ENCODE data around the gene ADAMTS5. TPM values are rescaled to one million over a fixed set of nuclear protein-coding genes. Genes with fewer than 3 reads are reported as not detected.

Gene ADAMTS5
- total RNA-seq, 4 donors from 2014 or later = 6.6 to 12.9 (median 8.9) TPM

DNA sequence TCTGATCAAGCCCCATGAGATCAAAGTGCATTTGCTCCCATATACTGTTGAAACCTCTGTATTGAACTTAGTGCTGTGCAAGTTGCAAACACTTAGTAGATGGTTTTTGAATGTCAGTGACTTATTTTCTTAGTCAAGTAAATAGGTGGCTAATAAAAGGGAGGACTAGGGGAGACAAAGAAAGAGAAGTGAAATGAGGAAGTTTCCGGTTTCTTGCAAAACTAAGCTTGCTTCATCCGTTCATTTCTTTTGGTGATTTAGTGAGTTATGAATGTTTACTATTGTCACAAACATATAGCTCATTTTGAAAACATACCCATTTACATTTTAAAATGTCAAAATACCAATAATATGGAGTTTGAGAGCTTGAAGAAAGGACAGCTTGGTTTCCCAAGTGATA is 23.0 kb downstream of the ADAMTS5 start:
- Histone ChIP-seq H3K27me3 (no peaks in the 10 kb centered on the region), H3K36me3 (no peaks in the 10 kb centered on the region), H3K27ac (no peak overlapping the region), H3K4me1 (peaks cover 0 to 8% (median 2%) of the 10 kb centered on the region in 4 donors), H3K9me3 (no peaks in the 10 kb centered on the region), H3K4me3 (no peak overlapping the region)
- no peak for TF ChIP-seq EP300 (IDR thresholded peaks at IDR 0.05; ENCODE audit: low read depth)
- no peak for TF ChIP-seq POLR2A (IDR thresholded peaks at IDR 0.05)
- TF ChIP-seq POLR2AphosphoS5 (IDR thresholded peaks at IDR 0.05) = no peak
- TF ChIP-seq, protein P1, sequence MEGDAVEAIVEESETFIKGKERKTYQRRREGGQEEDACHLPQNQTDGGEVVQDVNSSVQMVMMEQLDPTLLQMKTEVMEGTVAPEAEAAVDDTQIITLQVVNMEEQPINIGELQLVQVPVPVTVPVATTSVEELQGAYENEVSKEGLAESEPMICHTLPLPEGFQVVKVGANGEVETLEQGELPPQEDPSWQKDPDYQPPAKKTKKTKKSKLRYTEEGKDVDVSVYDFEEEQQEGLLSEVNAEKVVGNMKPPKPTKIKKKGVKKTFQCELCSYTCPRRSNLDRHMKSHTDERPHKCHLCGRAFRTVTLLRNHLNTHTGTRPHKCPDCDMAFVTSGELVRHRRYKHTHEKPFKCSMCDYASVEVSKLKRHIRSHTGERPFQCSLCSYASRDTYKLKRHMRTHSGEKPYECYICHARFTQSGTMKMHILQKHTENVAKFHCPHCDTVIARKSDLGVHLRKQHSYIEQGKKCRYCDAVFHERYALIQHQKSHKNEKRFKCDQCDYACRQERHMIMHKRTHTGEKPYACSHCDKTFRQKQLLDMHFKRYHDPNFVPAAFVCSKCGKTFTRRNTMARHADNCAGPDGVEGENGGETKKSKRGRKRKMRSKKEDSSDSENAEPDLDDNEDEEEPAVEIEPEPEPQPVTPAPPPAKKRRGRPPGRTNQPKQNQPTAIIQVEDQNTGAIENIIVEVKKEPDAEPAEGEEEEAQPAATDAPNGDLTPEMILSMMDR (IDR thresholded peaks at IDR 0.05) = no peak
- no peak for DNase-seq
- intact Hi-C loops (cut with DNase I; ENCODE audit: low total_unique reads) (no loop called here), in situ Hi-C loops (cut with MboI; ENCODE audit: low pct_ligation_motif_present in 1 of 4, low pct_unique_long_range_greater_than_20kb in 1 of 4, low sequenced_read_pairs in 3 of 4) (no loop called here)
- 48 to 58% methylated on average over 2 of the region's 2 CpGs for WGBS, 2 donors (ENCODE audit: low coverage in 1 of 2)

DNA sequence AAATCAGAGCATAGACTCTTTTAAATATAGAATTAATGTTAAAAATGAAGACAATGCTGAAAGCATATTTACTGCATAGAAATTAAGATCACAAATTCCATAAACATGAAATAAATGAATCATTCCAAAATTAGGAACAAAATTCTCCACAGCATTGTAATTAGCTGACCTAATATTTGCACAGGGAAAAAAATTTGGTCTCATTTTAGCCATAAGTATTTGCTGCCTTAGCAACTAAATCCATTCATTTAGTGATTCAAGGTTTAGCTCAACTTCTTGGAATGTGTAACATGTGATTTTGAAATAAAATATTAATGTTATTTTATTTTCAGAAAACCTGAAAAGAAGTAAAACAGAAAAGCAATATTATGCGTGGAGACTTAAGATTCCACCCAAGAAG is 25.5 kb downstream of the ADAMTS5 start:
- intact Hi-C loops (cut with DNase I; ENCODE audit: low total_unique reads) (no loop called here), in situ Hi-C loops (cut with MboI; ENCODE audit: low pct_ligation_motif_present in 1 of 4, low pct_unique_long_range_greater_than_20kb in 1 of 4, low sequenced_read_pairs in 3 of 4) (no loop called here)
- WGBS, 2 donors (ENCODE audit: low coverage in 1 of 2) = 80 to 82% methylated on average over 1 of the region's 1 CpG
- no peak overlapping the region for H3K27ac ChIP-seq
- DNase-seq = no peak
- H3K4me1 ChIP-seq = peaks cover 0 to 5% (median 2%) of the 10 kb centered on the region in 4 donors
- H3K4me3 ChIP-seq = no peak overlapping the region
- no peaks in the 10 kb centered on the region for H3K27me3 ChIP-seq
- no peaks in the 10 kb centered on the region for H3K9me3 ChIP-seq
- H3K36me3 ChIP-seq = no peaks in the 10 kb centered on the region
- TF ChIP-seq POLR2A (IDR thresholded peaks at IDR 0.05) (no peak), POLR2AphosphoS5 (IDR thresholded peaks at IDR 0.05) (no peak), EP300 (IDR thresholded peaks at IDR 0.05; ENCODE audit: low read depth) (no peak)
- TF ChIP-seq, protein P1 (IDR thresholded peaks at IDR 0.05) = no peak

DNA sequence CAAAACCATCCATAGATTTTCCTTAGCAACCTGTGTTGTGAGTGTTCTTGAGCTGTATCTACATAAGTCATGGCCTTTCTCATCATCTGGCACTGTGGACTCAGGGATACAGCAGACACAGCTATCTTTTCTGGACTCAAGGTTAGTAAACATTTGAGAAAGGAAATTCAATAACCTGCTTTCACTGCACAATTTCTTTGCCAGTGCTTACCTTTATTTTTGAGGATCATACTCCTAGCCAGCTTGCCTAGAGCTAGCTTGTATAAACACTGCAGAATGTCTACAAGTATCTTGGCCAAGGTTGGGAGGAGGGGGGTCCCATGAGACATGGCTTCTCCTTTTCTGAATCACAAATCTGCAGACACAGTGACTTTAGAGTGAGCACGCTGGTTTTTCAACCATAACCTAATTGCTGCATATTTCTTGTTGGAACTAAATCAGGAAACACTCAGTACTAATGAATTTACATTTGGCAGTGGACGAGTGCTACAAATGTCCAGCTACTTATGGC is 27.2 kb downstream of the ADAMTS5 start:
- H3K27me3 ChIP-seq = no peaks in the 10 kb centered on the region
- in situ Hi-C loops (cut with MboI; ENCODE audit: low pct_ligation_motif_present in 1 of 4, low pct_unique_long_range_greater_than_20kb in 1 of 4, low sequenced_read_pairs in 3 of 4) (no loop called here), intact Hi-C loops (cut with DNase I; ENCODE audit: low total_unique reads) (no loop called here)
- no peak overlapping the region for H3K4me3 ChIP-seq
- WGBS, 2 donors (ENCODE audit: low coverage in 1 of 2) = 52 to 80% methylated on average over 2 of the region's 2 CpGs
- no peaks in the 10 kb centered on the region for H3K36me3 ChIP-seq
- H3K9me3 ChIP-seq = no peaks in the 10 kb centered on the region
- no peak for DNase-seq
- H3K27ac ChIP-seq = no peak overlapping the region
- H3K4me1 ChIP-seq = peaks cover 0 to 5% (median 2%) of the 10 kb centered on the region in 4 donors
- TF ChIP-seq EP300 (IDR thresholded peaks at IDR 0.05; ENCODE audit: low read depth) = no peak
- TF ChIP-seq, protein P1 (IDR thresholded peaks at IDR 0.05) = peak in 1 of 5 experiments; percentile 1

DNA sequence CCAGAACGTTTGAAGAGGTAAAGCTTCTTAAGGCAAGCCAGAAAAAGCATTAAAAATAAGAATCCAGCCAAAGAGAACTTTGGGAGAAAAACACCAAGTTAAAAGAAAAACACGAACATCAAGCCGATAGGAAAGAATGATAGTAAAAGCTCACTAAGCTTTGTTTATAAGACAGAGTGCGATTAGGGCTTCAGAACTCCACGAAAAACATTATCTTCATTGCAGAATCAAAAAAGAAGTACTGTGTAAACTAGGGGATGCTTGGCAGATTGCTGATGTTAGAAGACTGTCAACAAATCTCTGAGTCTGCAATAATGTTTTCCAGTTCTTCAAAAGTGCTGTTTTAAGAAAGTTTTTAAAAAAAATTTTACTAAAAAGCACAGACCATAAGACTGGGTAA is 30.2 kb downstream of the ADAMTS5 start:
- peaks cover 0 to 5% (median 2%) of the 10 kb centered on the region in 4 donors for H3K4me1 ChIP-seq
- H3K9me3 ChIP-seq = no peaks in the 10 kb centered on the region
- no peaks in the 10 kb centered on the region for H3K36me3 ChIP-seq
- TF ChIP-seq, protein P1 (IDR thresholded peaks at IDR 0.05) = no peak
- no peak for TF ChIP-seq POLR2A (IDR thresholded peaks at IDR 0.05)
- TF ChIP-seq EP300 (IDR thresholded peaks at IDR 0.05; ENCODE audit: low read depth) = no peak
- TF ChIP-seq POLR2AphosphoS5 (IDR thresholded peaks at IDR 0.05) = no peak
- intact Hi-C loops (cut with DNase I; ENCODE audit: low total_unique reads) (no loop called here), in situ Hi-C loops (cut with MboI; ENCODE audit: low pct_ligation_motif_present in 1 of 4, low pct_unique_long_range_greater_than_20kb in 1 of 4, low sequenced_read_pairs in 3 of 4) (no loop called here)
- no peak overlapping the region for H3K4me3 ChIP-seq
- no peak for DNase-seq
- H3K27me3 ChIP-seq = no peaks in the 10 kb centered on the region
- WGBS, 2 donors (ENCODE audit: low coverage in 1 of 2) = 57 to 67% methylated on average over 5 of the region's 5 CpGs
- no peak overlapping the region for H3K27ac ChIP-seq
